WI38 (cell line): ENCODE data around the gene SNX12.

Source experiments
- H3K4me3 ChIP-seq: 2 replicates; pipeline ENCODE4 v1.5.1; 2011; ENCODE audit warnings: low read depth, mild to moderate bottlenecking, control low read depth, low read length
- CTCF ChIP-seq: IDR thresholded peaks from 2 replicates; pipeline ENCODE4 v1.5.1; 2012; ENCODE audit warnings: low read depth, mild to moderate bottlenecking, control low read depth, low read length

SNX12 gene

GRCh38 chrX:71107245-71107644 is 39.1 kb upstream of the SNX12 start:
- no peak for TF ChIP-seq CTCF
- H3K4me3 ChIP-seq = no peak overlapping the region

GRCh38 chrX:71106427-71106826 is 38.3 kb upstream of the SNX12 start, which contains the start of gene CXorf65:
TSS of gene CXorf65 (minus strand) at chrX:71106740. CDS start at chrX:71106556, 184 bp downstream.
- H3K4me3 ChIP-seq = no peak within 1 kb of the TSS
- no peak for TF ChIP-seq CTCF

GRCh38 chrX:71105628-71106027 is 37.5 kb upstream of the SNX12 start:
- TF ChIP-seq CTCF = no peak
- no peak overlapping the region for H3K4me3 ChIP-seq

GRCh38 chrX:71103110-71103983 is 35.2 kb upstream of the SNX12 start:
- H3K4me3 ChIP-seq = no peak overlapping the region
- no peak for TF ChIP-seq CTCF

GRCh38 chrX:71102292-71102691 is 34.2 kb upstream of the SNX12 start:
- no peak for TF ChIP-seq CTCF

GRCh38 chrX:71100581-71101505 is 32.7 kb upstream of the SNX12 start:
- TF ChIP-seq CTCF = no peak
- no peak overlapping the region for H3K4me3 ChIP-seq

More at GRCh38 chrX:71102292-71102691, 34.2 kb upstream of the SNX12 start:
- H3K4me3 ChIP-seq = no peak overlapping the region
